HG02642 (cell line): ENCODE results near the gene NOS1AP.
"Not testable (repeated sequence)": the region's sequence is repeated elsewhere in the genome, so short reads cannot be mapped to it uniquely, and the experiment has no call there.

Experiments used
- ATAC-seq: cut with Tn5 transposase; IDR thresholded peaks from one replicate; pipeline ENCODE4 v1.9.1; 2021; ENCODE audit warnings: mild to moderate bottlenecking; ENCODE audit not compliant: unreplicated experiment, poor library complexity

The NOS1AP gene

GRCh38 chr1:162187687-162188276, 118.3 kb downstream of the NOS1AP start:
- no peak for ATAC-seq

DNA sequence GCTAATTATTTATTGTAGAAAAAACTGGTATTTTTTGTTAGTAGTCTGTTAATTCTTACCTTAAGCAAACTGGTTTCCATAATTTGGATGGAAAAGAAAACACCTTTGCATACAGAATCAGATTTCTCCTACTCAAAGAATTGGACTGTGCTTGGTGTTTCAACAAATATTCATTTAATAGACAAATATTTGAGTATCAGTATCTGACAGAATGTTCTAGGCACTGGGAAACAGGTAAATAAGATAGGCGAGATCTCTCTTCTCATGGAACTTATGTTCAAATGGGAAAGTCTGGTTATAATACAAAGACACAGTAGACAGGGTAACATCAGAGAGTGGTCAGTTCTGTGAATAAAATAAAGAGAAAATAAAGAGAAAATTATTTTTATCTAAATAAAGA, 119.9 kb downstream of the NOS1AP start:
- no peak for ATAC-seq

DNA sequence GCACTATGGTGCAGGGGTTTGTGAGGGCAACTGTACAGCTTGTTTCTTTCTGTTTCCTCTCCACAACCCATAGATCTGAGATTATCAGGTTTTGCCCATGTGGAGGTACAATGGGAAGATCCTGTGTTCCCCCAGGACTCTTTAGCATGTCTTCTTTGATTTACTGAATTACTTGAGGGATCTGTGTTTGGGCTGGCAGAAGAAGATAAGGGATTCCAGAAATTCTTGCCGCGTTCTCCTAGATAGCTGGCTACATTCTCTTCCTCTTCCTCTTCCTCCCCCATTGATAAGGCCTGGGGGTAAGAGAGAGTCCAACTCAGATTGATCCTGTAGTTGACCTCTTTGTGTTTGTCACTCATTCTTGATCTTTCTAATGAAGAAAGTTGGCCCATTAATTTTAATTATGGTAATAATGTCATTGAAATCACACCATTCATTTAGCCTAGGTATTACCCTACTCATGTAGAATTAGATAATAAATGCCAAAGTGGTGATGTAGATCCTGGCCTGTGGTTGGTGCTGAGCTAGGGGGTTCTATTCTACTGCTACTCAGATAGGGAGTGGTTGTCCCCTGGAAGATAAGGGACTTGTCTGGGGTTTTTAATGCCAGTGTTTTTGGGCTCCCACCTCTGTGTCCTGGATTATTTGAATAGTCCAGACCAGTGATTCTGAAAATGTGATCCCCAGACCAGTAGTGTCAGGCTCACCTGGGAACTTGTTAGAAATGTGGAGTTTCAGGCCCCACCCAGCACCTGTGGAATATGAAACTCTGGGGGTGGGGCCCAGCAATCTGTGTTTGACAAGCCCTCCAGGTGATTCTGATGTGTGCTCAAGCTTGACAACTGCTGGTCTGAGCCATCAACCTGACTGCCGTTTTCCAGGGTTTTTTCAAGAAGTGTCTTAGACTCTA, 122.2 kb downstream of the NOS1AP start:
- no peak for ATAC-seq

DNA sequence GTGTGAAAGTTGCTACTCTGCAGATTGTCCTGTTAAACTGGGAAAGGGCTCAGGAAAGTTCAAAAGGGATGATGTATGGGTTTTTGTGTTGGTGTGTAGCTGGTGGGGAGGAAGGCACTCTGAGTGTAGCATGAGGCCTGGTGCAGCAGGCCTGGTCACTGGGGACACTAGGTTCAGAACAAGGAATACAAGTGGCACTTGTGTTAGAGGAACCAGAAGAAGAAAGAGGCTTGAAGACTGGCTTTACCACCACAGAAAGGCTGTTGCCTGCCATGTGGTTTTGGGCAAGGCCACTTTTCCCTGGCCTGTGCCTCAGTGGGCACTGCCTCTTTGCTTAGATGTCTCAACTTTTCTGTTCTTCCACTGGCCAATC, 122.8 kb downstream of the NOS1AP start:
- ATAC-seq, result no peak

GRCh38 chr1:162192763-162193162, 123.3 kb downstream of the NOS1AP start:
- ATAC-seq, result no peak

DNA sequence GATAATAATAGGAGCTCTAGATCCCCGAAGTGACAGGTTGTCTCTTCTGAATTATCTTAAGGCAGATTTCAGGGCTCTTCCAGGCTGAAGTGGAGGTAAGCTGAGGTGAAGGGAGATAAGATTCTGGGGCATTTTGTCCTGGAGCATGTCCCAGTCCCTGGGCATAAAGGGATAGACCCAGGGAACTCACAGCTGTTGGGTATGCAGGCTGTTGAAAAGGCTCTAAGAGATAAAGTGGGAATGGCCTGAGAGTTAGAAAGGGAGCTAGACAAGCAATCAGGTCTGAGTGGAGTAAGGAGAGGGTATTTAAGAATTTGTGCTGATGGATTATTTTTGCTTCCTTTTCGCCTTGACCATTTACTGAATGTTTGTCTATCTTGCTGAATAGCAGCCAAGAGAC, 123.7 kb downstream of the NOS1AP start:
- ATAC-seq, result no peak

GRCh38 chr1:162193815-162194214, 124.3 kb downstream of the NOS1AP start:
- ATAC-seq, result no peak

DNA sequence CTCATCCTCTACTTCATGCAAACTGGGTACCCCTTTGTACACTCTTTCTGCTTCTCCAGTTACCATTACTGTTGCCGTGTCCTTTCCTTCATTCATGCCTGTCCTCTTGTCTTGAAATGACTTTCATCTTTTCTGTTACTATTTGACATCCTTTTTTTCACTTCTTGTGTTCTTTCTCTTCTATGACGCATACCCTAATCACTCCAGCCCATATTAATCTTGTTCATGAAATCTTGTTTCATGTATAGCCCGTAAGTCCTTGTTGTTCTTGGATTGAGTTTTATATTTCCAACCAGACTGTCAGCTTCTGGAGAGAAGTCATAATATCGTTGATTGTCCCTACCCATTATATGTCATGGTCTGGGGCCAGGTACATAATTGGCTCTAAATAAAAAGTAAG, 126.1 kb downstream of the NOS1AP start:
- no peak for ATAC-seq

DNA sequence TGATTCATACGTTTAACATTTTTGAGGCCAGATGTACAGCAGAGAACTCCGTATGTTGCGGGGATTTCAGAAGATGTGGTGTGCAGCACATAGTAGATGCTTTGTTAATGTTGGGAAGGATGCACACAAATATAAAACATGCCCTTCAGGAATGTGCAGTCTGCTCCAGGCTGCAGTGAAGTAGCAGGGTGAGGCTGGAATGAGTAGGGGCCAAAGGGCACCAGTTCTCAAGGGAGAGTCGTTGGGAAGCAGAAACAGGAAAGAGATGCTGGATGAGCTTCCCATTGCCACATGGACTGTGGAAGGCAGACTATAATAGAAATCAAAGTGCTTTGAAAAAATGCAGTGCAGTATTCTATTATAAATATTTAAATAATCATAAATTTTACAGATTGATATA, 126.9 kb downstream of the NOS1AP start:
- no peak for ATAC-seq

DNA sequence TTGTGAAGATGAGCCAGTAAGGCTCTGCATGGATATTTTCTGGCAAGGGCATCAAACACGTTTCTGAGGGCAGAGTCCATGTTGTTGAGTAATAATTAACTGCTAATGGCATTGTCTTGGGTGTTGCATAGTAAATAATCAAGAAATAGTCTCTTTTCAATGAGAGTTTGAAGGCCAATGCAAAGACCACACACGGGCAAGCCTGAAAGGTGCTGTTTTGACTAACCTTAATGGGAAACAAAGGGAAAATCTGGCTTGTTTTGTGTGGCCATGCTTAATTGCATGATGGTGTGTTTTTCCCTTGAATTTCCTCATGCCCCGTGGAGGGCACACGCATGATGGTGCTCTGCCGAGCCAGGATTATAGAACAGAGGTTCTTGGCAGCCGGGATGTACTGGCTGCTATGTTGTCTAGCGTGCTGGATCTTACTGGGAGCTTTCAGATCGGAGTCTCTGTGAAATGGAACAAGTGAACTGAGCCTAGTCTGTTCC, 127.6 kb downstream of the NOS1AP start:
- ATAC-seq, result no peak

DNA sequence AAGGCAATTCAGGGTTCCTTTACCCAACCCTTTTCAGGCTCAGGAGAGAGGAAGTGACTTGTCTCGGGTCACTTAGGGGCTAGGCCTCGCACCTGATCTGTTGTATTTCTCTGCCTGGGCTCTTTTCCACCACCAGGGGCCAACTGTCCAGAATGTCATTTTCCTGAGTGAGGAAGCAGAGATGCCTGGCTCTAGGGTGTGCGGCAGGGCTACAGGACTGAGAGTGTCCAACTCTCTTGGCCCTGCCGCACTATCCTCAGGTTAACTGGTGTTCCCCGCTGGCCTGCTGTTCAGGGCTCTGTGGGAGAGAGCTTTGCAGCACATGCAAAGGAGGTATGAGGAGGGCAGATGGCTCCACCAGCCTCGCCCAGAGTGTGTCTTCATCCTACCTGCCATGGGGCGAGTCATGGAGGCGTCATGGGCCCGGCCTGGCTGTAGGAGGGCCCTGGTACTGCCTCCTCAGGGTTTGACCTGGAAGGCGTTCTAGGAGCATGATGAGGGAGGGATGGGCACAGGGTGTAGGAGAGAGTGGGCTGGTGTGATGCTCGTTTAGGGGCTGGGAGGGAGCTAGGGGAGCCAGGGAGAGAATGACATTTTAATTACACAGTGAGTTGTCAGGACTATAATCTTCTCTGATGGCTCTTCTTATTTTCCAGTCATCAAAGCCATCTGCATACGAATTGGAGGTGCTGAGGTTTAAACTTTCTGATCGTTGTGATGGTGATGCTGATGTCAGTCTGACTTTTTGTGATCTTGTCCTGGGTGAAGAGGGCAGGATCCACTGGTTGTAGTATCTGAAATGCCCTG, 128.3 kb downstream of the NOS1AP start:
- ATAC-seq, result no peak

DNA sequence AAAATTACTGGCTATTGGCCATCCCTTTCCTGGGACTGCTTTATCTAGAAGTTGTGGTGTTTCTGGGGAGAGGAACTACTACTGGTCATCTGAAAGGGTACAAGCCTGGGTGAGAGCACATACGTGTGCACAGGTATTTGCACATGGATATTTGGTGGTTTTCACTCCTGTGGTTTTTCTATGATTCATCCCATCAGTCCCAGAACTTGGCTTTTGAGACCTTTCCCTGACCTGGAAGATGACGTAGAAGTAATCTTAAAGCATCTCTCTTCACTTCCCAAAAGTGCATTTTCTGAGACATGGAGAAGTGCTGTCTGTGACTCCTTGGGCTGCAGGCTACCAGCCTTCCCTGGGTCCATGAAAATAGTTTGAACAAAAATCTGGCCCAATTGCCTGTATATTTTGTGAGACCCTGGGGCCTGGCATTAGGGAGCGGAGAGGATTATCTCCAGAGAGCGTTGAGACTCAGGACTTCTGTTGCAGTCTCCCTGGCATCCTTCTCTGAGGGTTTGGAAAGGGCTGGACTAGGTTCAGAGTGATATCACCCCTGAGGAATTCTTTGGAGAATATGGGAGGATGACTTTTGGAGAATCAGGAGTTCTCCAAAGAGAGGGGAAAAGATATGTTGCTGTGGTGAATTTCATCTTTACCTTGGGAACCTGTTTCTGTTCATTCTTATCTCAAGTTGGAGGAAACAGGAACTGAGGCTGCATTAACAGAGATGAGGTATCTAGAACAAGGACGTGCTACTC, 130.8 kb downstream of the NOS1AP start:
- ATAC-seq, result no peak

GRCh38 chr1:162201062-162201461, 131.6 kb downstream of the NOS1AP start:
- not testable (repeated sequence) for ATAC-seq

- no peak for ATAC-seq
Observed at GRCh38 chr1:162204129-162204822, 134.8 kb downstream of the NOS1AP start.

DNA sequence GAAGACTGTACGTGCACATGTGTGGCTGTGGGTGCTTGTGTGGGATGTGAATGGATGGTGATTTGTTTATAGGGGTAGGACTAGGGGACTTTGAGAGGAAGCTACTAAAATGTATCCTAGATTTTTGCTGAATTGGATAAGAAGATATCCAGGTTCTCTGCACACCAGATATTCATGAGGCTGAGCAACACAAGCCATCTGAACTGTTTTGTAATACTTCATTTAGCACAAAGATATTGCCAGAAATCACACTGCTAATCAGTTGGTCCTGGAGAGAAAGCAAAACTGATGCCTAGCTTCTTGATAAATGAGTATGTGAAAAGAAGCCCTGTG, 135.3 kb downstream of the NOS1AP start:
- no peak for ATAC-seq

DNA sequence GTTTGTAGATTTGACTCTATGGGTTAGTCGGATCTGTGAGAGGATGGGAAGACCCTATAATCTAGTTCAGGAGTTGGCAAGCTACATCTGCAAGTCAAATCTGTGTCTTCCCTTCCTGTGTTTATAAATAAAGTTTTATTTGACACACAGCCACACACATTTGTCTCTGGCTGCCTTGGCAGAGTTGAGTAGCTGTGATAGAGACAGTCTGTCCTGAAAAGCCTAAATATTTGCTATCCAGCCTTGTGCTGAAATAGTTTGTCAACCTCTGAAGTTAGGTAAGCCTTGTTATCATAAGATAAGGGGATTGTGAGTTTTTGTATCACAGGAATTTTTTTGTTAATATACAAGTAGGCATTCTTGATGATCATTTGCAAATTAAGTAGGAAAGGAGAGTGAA, 136.8 kb downstream of the NOS1AP start:
- no peak for ATAC-seq

GRCh38 chr1:162206749-162207635, 137.5 kb downstream of the NOS1AP start:
- ATAC-seq, result no peak

- no peak for ATAC-seq
Observed at GRCh38 chr1:162207862-162208261, 138.4 kb downstream of the NOS1AP start.

DNA sequence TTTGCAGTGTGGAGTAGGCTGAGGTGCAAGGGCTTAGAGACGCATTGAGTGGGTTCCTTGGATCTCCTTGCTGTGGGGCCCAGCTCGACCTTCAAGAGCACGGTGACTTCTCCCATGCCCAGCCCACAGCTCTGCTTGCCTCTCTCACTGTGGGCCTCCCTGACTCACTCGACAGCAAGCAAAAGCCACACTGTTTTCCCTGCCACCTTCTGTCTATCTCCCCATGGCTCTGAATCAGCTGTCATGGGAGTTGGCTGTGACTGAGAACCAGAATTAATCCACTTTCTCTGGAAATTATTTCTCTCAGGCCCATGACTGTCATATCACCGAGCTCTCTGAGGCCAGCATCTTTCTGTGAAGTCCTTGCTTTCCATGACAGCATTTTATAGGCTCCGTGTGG, 140.7 kb downstream of the NOS1AP start:
- ATAC-seq, result no peak
